IPS DF 19.7 (cell line): ENCODE measurements around the gene POU2F1.
"Not testable (repeated sequence)": the region's sequence is repeated elsewhere in the genome, so short reads cannot be mapped to it uniquely, and the experiment has no call there.

ENCODE experiments used
- DNase-seq: peaks from one replicate; pipeline ENCODE4 v3.0.0-alpha.2; 2013; ENCODE audit warnings: low read depth, low spot score

Gene POU2F1

DNA sequence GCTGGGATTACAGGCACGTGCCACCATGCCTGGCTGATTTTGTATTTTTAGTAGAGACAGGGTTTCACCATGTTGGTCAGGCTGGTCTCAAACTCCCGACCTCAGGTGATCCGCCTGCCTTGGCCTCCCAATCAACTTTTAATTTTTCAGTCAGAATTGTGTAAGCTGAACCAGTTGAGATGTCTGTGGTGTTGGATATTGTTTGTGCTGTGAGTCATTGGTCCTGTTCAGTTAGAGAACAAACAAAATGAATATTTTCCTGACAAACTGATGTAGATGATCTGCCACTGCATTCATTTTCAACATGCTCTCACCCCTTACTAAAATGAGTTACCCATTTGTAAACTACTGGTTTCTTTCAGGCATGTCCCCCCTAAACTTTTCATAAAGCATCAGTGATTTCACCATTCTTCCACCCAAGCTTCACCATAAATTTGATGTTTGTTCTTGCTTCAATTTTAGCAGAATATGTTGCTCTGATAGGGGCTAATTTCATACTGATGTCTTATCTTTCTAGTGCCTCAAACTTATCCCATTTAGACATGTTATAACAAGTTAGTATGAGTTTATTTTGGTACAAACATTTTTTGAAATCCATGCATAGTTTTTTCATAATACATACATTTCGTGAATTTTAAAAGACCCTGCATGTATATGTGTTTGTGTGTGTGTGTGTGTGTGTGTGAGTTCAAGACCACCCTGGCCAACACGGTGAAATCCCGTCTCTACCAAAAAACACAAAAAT lies 15.2 kb upstream of the POU2F1 start:
- not testable (repeated sequence) for DNase-seq

DNA sequence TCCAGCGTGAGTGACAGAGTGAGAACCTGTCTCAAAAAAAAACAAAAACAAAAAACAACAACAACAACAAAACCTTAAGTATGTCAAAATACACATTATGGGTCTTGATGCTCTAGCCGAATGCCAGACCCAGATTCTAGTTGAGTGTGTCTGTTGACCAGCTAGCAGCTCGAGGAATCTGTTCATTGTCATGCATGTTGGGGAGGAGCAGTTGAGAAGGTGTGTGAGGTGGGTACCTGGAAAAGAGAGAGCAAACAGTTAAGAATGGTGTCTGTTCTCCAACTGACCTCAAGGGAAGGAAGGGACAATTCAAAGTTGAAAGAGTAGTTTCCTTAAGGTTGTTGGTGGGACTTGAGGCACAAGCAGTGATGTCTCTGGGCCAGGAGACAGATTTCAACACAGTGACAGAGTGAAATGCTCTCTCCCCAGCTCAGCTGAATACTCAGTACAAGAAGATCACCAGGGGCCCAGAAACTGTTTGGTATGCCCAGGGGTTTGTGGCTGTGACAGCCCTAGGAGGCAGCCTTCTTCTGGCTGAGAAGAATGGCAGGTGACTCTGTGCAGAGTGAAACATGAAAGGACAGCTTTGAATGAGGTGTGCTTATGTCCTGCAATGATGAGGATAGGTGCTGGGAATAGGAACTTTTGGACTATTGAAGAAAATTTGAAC lies 14.4 kb upstream of the POU2F1 start:
- DNase-seq, result no peak

DNA sequence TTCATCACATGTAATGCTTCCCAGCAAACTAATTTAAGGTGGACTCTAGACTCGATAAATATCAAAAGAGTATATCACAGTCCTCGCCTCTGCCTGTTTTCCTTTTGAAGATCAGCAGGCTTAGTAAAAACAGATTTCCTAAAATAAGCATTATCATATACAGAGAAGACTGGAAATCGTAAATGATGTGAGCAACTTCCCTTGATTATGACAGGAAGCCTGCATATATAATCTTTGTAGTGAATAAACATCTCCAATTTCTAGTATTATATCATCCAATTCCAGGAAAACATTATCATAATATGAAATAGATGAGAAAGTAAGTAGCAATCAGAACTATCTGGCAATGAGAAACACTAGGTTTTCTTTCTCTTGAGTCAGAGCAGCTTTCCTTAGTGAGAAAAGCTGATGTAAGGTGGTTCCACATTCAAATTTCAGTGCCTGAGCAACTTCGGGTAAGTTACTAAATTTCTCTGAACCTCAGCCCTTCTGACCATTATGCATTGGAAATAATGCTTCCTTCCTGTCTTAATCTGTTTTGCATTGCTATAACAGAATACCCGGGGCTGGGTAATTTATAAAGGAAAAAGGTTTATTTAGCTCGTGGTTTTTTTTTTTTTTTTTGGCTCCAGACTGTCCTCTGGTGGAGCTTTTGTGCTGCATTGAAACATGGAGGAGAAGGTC lies 12.6 kb upstream of the POU2F1 start:
- no peak for DNase-seq

DNA sequence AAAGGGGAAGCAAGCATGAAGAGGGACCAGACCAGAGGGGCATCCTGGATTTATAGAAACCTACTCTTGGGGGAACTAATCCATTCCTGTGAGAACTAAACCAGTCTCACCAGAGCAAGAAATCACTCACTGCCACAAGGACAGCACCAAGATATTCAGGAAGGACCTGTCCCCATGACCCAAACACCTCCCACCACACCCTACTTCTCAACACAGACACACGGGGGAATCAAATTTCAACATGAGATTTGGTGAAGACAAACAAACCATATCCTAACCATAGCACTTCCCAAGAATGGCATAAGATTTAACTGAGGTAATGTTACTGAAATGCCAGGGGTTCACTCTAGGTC lies 12.1 kb upstream of the POU2F1 start:
- DNase-seq, result no peak

DNA sequence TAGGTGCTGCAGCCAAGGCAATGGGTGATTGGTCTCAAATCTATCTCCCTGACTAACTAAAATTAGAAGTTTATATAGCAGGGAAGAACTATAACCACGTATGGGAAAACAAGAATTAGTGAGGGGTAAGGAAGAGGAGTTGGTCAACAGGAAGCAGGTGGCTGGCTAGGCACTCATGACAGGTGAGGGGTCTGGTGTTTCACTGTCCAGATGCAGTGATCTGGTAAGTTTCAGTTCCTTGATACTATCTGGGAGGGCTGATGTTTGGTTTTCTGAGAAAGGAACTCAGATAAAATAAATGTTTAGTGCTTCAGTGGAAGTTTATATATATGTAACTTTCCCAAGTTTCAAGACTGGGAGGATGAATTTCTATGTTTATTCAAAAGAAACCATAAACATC lies 11.6 kb upstream of the POU2F1 start:
- DNase-seq, result no peak

DNA sequence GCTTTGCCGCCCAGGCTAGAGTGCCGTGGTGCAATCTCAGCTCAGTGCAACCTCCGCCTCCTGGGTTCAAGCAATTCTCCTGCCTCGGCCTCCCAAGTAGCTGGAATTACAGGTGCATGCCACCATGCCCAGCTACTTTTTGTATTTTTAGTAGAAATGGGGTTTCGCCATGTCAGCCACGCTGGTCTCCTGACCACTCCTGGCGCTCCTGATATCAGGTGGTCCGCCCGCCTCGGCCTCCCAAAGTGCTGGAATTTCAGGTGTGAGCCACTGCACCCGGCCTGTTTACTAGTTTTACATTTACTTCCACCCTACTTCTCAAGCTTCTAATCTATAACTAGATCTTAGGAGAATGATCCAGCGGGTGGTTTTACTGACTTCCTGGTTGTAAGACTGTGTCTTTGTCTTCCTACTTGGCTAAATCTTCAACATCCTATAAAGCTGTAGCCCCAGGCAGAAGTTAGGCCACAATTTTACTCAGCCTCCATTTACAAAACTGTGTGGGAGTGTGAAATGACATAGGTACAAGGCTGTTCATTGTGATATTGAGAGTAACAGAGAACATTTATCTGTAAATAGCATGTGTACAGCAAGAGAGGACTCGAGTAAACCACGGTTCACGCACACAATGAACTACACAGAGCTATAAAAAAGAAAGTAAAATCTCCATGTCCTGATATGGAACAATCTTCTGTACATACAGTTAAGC lies 9.6 kb upstream of the POU2F1 start:
- DNase-seq, result no peak

DNA sequence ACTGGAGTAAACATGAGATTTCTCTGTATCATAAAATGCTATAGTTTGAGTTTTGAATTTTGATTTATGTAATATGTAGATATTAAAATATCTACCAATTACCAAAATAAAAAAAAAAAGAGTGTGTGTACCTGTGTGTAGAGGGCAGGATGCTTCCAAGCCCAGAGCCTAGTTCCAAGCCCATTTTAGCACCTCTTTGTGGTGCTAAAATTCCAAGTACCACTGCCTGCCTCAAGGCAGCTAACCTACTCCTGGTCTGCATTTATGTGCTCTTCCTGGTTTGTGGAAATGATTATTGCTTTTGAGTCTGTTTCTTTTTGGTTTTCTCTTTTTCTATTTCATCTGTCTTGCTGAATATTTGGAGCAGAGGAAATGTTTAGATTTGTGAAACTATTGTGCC lies 8.7 kb upstream of the POU2F1 start:
- no peak for DNase-seq

DNA sequence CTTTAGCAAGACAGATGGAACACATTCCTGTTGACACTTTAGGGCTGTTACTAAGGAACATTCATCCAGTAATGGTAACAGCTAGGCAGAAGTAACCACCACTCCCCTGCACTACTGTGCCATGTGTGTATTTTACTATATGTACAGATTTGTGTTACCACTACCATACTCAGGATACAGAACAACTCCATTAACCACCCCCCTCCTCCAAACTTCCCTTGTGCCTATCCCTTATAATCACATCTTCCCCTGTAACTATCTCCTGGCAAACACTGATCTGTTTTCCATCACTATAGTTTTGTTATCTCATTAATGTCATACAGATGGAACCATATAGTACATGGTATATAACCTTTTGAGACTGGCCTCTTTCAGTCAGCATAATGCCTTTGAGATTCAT lies 3.9 kb upstream of the POU2F1 start:
- no peak for DNase-seq

DNA sequence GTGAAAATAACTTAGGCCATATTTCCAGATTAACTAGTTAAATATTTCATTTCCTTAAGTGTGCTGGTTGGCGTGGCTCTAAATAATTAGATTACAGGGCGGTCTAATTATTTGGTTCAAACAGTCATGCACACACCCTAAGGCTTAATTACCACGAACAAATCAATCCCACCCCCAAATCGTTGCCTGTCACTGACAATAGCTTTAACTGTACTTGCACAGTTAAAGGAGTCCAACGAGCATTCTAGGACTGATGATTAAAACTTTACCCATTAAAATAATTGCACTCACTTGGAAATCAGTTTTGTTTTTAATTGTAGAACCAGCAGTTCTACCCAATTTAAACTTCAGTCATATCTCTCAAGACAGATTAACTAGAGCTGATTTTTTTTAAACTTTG lies 1.5 kb upstream of the POU2F1 start:
- DNase-seq, result no peak

DNA sequence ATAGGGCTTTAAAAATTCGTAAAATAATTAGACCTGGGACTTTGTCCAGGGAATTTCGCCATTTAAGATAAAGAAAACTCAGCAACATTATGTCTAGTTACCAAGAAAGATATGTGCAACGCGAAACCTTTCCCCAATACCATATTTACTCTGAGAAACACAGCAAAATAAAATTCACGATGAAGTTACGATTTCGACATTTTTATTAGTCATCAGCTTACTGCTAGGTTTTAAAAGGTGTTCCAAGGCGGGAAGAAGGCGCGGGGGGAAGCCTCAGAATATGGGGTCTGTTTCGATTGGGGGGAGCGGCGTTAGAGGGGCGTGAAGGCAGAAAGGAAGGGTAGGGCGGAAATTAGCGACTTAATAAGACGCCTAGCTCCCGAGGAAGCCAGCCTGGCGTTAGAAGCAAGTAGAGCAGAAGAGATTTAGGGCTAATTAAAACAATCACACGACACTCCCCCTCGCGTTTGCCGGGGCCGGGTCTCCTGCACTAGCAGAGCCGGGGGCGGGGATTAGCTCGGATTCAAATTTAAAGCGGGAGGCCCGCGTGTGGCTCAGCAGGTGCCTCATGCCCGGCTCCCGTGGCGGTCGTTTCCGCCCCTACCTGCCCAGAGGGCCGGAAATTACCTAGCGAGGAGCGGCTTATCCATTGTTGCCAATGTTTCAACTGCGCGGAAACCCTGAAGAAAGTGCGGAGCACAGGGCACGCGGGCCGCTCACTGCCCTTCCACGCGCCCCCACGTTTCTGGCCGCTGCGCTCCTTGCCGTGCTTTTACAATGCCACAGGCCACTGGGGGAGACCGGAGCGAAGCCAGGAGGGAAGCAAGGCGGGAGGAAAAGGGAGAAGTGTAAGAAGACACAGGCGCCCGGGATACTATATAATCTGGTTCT lies 795 bp upstream of the POU2F1 start:
- peak; percentile 78 for DNase-seq

DNA sequence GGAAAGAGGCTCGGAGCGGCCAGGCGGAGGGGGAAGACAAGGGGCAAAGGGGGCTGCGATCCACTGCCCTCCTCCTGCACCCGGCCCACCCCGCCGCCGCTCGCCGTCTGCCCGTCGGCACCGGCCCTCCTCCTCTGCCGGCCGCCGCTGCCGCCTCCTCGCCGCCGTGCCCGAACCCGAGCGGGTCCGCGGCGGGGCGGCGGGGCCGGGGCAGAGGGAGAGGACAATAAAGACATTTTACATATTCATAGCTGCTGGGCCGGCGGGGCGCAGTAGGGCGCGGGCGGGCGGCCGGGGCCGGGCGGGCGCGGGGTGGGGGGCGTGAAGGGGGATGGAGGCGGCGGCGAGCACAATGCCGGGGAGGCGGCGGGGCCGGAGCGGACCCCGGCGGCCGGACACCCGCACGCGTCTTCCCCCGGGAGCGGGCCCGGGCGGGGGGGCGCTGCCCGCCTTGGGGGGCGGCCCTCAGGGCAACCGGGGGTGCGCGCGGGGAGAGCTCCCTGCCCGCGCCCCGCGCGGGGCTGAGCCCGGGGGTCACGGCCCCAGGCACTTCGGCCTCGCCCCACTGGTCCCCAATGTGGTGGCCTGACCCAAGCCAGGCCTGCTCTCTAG lies 546 bp downstream of the POU2F1 start:
- DNase-seq, result no peak

DNA sequence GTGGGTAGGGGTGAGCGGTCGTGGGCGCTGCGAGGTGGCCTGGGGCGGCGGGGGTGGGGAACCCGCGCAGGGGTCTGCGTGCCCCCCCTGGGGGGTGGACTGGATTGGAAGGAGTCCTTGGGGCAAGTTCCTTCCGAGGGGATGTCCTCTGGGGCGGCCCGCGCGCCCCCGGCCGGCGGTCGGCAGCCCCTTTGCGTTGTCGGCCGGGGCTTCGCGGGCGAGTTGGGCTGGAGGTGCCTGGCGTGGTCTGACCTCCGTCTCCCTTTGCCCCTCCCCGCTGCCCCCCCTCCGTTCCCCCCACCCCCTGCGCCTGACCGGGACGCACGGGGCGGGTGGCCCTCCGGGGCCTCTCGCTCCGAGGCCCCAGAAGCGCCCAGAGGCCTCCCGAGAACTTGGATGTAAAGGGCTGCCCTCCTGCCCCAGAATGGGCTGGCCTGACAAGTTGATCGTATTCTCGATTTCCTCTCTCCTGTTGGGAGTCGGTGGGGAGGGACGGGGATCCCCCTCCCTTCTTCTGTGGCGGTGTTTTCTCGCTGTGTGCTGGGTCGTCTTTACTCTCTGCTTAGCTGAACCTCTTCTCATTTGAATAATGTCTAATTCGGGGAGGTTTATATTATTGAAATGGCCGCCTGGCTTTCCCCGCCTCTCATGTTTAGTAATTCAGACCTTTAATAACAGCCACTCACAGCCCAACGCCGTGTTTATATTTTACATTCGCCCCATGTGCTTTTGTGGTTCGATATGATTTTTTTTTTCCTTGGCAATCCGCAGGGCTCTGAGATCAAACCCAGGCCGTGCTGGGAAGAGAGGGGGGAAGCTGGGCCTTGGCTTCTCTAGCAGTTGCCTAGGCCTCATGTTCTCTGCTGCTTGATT lies 1.3 kb downstream of the POU2F1 start:
- DNase-seq, result peak; percentile 28

DNA sequence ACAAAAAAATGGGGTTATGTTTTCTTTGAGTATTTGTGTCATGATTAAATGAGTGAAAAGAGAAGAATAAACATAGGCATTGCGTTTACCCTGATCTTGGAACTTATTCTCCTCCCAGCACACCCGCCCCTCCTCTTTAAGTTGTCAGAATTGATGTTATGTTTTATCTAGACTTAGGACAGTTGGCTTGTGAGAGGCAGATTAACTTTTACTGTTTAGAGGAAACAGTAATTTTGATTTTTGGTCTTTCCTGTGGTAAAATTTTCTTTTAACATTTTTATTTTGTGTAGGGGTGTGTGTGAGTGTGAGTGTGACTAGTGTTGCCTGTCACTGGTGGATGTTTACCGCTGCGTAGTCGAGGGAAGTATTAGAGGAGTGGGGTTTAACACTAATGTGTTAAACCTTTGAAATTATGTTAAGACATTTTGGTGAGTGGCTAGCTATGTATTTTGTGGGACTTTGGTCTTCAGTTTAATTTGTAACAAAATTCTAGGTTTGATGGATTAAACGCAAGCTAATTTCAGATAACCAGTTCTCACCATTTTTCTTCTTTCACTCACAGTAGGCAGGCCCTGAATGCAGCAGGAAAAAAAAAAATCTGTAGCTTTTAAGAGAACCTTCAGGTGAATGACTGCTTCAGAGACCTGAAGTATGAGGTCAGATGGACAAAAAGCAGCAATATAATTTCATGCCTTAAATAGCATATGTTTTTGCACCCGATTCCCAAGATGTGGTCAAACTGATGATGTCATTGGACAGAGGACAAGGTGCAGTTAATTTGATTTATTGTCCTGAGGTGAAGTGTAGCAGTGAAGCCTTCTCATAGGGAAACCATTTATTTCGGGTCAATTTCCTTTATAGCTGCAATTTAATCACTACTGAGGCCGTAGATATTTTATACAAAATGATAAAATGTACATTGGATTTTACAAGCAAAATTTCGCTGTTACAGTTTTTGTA lies 2.7 kb downstream of the POU2F1 start:
- no peak for DNase-seq

DNA sequence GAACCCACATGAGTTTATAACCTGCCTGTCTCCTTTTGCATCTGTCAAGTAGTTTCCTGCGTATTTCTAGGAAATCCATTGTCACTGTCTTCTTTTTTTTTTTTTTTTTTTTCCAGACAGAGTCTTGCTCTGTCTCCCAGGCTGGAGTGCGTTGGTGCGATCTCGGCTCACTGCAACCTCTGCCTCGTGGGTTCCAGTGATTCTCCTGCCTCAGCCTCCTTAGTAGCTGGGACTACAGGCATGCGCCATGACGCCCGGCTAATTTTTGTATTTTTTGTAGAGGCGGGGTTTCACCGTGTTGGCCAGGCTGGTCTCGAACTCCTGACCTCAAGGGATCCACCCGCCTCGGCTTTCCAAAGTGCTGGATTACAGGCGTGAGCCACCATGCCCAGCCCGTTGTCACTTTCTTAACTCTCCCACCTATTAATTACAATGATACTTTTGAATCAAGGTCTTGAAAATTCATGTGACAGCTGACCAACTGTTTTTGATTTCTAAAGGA lies 4.1 kb downstream of the POU2F1 start:
- DNase-seq, result not testable (repeated sequence)

DNA sequence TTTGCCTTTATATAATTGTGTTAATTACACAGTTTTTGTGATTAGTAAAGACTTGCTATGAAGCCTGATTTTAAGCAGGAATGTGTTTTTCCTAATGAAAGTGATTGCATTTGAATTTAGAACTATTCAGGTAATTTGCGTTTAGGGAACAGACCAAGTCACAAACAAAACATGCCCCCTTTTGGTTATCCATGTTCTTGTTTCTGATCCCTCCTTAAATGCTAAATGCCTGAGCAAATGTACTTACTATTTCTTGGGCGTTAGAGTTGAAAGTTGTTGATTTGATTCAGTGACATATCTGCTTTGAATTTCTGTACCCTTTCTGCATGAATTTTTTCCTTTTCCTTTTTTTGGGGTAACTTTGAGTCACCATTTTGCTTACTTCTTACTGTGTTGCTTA lies 5.2 kb downstream of the POU2F1 start:
- DNase-seq, result no peak

DNA sequence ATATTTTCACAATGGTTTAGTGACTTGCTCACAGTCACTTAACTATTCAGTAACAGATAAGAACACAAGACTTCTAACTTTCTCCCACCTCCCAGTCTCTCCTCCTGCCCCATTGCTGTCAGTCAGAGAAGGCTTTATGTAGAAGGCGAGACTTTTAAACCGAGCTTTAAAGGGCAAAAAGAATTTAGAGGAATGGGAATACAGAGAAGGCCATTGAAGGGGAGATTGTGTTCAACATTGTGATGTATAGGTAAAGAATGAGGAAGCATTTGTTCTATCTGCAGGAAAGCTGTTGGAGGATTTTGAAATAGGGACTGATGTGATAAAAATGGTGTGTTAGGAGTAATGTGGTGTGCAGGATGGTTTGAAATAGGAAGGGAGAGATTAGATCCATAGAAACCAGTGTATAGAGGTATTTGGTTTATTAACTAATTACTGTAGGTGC lies 7.3 kb downstream of the POU2F1 start:
- DNase-seq, result no peak

DNA sequence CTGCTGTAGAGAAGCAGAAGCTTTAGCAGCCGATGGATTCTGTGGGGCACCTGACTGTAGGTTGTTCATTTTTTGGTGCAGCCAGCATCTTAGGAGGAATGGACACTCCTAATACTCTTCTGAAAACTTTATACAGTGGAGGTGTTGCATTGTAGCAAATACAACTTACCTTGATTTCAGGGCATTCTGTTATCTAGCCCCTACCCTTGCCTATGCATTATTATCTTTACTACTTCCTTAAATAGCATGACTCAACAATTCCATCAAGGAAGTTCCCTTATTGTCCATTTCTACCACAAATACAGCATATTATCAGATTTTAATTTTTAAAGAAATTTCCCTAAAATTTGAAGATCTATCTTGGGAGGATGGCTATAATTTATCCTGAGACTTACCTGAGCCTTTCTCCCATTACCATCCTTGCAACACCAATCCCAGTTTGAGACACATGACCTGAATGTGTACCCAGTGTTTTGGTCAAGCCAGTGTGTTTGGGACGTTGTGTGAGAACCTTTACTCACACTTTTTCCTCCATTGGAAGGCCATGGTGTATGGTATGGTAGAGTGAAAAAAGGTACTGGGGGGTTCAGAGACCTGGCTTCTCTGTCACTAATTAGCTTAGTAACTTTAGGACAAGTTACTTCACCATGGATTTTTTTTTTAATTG lies 9.2 kb downstream of the POU2F1 start:
- no peak for DNase-seq

DNA sequence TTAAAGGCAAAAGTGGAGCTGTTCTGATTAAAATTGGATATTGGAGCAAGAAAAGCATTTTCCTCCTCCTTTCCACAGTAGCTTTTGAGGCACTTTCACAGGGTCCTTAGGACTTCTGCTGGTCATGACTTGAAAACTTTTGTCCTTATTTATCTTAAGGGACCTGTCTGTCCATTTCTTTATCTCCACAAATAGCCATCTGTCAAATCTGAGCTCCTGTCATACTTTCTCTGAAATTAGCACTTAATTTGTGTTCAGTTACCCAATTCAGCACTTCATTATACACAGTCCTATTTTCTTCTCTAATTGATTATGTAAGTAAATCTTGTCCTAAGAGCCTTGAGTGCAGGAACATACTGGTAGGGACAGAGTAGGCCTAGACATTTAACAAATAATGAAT lies 9.8 kb downstream of the POU2F1 start:
- DNase-seq, result no peak
